HEK293 (cell line): ENCODE results near the gene ERAL1.

ENCODE experiments used
- GFI1B ChIP-seq: fragments of 450-650 bp; formaldehyde crosslinking; IDR thresholded peaks from 2 replicates; pipeline ENCODE4 v1.5.1; 2016; ENCODE audit warnings: missing biosample characterization, missing genetic modification characterization
- KLF10 ChIP-seq: fragments of 450-650 bp; IDR thresholded peaks from 2 replicates; pipeline ENCODE4 v1.5.1; 2018; ENCODE audit warnings: missing biosample characterization, mild to moderate bottlenecking, missing genetic modification characterization
- MYNN ChIP-seq: fragments of 450-650 bp; formaldehyde crosslinking; IDR thresholded peaks from 2 replicates; pipeline ENCODE4 v1.5.1; 2016; ENCODE audit warnings: missing biosample characterization, missing genetic modification characterization, borderline replicate concordance
- MZF1 ChIP-seq: fragments of 450-650 bp; formaldehyde crosslinking; IDR thresholded peaks from 2 replicates; pipeline ENCODE4 v1.5.1; 2017; ENCODE audit warnings: missing biosample characterization, missing genetic modification characterization, borderline replicate concordance
- YY1 ChIP-seq: fragments of 450-650 bp; formaldehyde crosslinking; IDR thresholded peaks from 2 replicates; pipeline ENCODE4 v1.5.1; 2018; ENCODE audit warnings: missing biosample characterization, missing genetic modification characterization
- ZBTB1 ChIP-seq: fragments of 450-650 bp; formaldehyde crosslinking; IDR thresholded peaks from 2 replicates; pipeline ENCODE4 v1.5.1; 2016; ENCODE audit warnings: missing biosample characterization, missing genetic modification characterization
- ZBTB20 ChIP-seq: fragments of 450-650 bp; formaldehyde crosslinking; IDR thresholded peaks from 2 replicates; pipeline ENCODE4 v1.5.1; 2016; ENCODE audit warnings: missing biosample characterization, missing genetic modification characterization
- ZEB2 ChIP-seq: fragments of 450-650 bp; formaldehyde crosslinking; IDR thresholded peaks from 2 replicates; pipeline ENCODE4 v1.5.1; 2016; ENCODE audit warnings: missing biosample characterization, missing genetic modification characterization
- ZFP41 ChIP-seq: fragments of 450-650 bp; formaldehyde crosslinking; IDR thresholded peaks from 2 replicates; pipeline ENCODE4 v1.5.1; 2016; ENCODE audit warnings: missing biosample characterization, missing genetic modification characterization, borderline replicate concordance
- ZNF138 ChIP-seq: fragments of 450-650 bp; formaldehyde crosslinking; IDR thresholded peaks from 2 replicates; pipeline ENCODE4 v1.5.1; 2016; ENCODE audit warnings: missing biosample characterization, missing genetic modification characterization, borderline replicate concordance
- ZNF157 ChIP-seq: fragments of 450-650 bp; formaldehyde crosslinking; IDR thresholded peaks from 2 replicates; pipeline ENCODE4 v1.5.1; 2016; ENCODE audit warnings: missing biosample characterization, missing genetic modification characterization
- ZNF223 ChIP-seq: fragments of 450-650 bp; formaldehyde crosslinking; IDR thresholded peaks from 2 replicates; pipeline ENCODE4 v1.5.1; 2016; ENCODE audit warnings: missing biosample characterization, missing genetic modification characterization
- ZNF544 ChIP-seq: fragments of 450-650 bp; formaldehyde crosslinking; IDR thresholded peaks from 2 replicates; pipeline ENCODE4 v1.5.0; 2017; ENCODE audit warnings: missing biosample characterization, missing genetic modification characterization
- ZNF548 ChIP-seq: fragments of 450-650 bp; formaldehyde crosslinking; IDR thresholded peaks from 2 replicates; pipeline ENCODE4 v1.5.1; 2016; ENCODE audit warnings: missing biosample characterization, missing genetic modification characterization
- ZNF558 ChIP-seq: fragments of 450-650 bp; formaldehyde crosslinking; IDR thresholded peaks from 2 replicates; pipeline ENCODE4 v1.5.1; 2016; ENCODE audit warnings: missing biosample characterization, missing genetic modification characterization
- ZNF585B ChIP-seq: fragments of 450-650 bp; formaldehyde crosslinking; IDR thresholded peaks from 2 replicates; pipeline ENCODE4 v1.5.1; 2016; ENCODE audit warnings: missing biosample characterization, missing genetic modification characterization
- ZNF600 ChIP-seq: fragments of 450-650 bp; formaldehyde crosslinking; IDR thresholded peaks from 2 replicates; pipeline ENCODE4 v1.5.1; 2016; ENCODE audit warnings: missing biosample characterization, missing genetic modification characterization
- ZNF629 ChIP-seq: fragments of 450-650 bp; formaldehyde crosslinking; IDR thresholded peaks from 2 replicates; pipeline ENCODE4 v1.5.1; 2017; ENCODE audit warnings: missing biosample characterization, missing genetic modification characterization
- ZNF785 ChIP-seq: fragments of 450-650 bp; formaldehyde crosslinking; IDR thresholded peaks from 2 replicates; pipeline ENCODE4 v1.5.1; 2016; ENCODE audit warnings: missing biosample characterization, missing genetic modification characterization
- ZXDB ChIP-seq: fragments of 450-650 bp; formaldehyde crosslinking; IDR thresholded peaks from 2 replicates; pipeline ENCODE4 v1.5.1; 2016; ENCODE audit warnings: missing biosample characterization, missing genetic modification characterization
- TF ChIP-seq, protein P1 (sequence below): fragments of 450-650 bp; formaldehyde crosslinking; IDR thresholded peaks from 2 replicates; pipeline ENCODE4 v1.5.1; 2016; ENCODE audit warnings: missing biosample characterization, missing genetic modification characterization, borderline replicate concordance
- TF ChIP-seq, protein P2 (sequence below): fragments of 450-650 bp; formaldehyde crosslinking; IDR thresholded peaks from 2 replicates; pipeline ENCODE4 v1.5.1; 2017; ENCODE audit warnings: missing biosample characterization, missing genetic modification characterization
- TF ChIP-seq, protein P3 (sequence below): fragments of 450-650 bp; formaldehyde crosslinking; IDR thresholded peaks from 2 replicates; pipeline ENCODE4 v1.5.1; 2017; ENCODE audit warnings: missing biosample characterization, missing genetic modification characterization
- TF ChIP-seq, protein P4 (sequence below): fragments of 450-650 bp; formaldehyde crosslinking; IDR thresholded peaks from 2 replicates; pipeline ENCODE4 v1.5.1; 2016; ENCODE audit warnings: missing biosample characterization, missing genetic modification characterization
- TF ChIP-seq, protein P5 (sequence below): fragments of 450-650 bp; formaldehyde crosslinking; IDR thresholded peaks from 2 replicates; pipeline ENCODE4 v1.5.1; 2017; ENCODE audit warnings: missing biosample characterization, mild to moderate bottlenecking, missing genetic modification characterization, moderate library complexity

ERAL1 gene

DNA sequence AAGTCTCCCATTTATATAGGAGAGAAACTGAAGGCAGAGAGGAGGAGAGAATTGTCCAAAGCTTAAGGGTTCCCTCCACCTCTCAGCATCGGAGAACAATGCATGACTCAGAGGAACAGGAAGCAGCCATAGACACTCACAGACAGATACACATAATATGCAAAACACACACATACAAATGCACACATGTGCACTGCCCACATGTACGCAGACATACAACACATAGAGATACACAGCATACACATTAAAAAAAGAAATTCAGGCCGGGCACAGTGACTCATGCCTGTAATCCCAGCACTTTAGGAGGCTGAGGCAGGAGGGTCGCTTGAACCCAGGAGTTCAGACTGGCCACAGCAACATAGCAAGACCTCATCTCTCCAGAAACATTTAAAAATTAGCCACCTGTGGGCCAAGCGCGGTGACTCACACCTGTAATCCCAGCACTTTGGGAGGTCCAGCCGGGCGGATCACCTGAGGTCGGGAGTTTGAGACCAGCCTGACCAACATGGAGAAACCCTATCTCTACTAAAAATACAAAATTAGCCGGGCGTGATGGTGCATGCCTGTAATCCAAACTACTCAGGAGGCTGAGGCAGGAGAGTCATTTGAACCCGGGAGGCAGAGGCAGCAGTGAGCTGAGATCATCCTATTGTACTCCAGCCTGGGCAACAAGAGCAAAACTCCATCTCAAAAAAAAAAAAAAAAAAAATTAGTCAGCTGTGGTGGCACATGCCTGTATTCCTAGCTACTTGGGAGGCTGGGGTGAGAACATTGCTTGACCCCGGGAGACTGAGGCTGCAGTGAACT, 11.3 kb downstream of the ERAL1 start (continued):
- TF ChIP-seq, protein P1, sequence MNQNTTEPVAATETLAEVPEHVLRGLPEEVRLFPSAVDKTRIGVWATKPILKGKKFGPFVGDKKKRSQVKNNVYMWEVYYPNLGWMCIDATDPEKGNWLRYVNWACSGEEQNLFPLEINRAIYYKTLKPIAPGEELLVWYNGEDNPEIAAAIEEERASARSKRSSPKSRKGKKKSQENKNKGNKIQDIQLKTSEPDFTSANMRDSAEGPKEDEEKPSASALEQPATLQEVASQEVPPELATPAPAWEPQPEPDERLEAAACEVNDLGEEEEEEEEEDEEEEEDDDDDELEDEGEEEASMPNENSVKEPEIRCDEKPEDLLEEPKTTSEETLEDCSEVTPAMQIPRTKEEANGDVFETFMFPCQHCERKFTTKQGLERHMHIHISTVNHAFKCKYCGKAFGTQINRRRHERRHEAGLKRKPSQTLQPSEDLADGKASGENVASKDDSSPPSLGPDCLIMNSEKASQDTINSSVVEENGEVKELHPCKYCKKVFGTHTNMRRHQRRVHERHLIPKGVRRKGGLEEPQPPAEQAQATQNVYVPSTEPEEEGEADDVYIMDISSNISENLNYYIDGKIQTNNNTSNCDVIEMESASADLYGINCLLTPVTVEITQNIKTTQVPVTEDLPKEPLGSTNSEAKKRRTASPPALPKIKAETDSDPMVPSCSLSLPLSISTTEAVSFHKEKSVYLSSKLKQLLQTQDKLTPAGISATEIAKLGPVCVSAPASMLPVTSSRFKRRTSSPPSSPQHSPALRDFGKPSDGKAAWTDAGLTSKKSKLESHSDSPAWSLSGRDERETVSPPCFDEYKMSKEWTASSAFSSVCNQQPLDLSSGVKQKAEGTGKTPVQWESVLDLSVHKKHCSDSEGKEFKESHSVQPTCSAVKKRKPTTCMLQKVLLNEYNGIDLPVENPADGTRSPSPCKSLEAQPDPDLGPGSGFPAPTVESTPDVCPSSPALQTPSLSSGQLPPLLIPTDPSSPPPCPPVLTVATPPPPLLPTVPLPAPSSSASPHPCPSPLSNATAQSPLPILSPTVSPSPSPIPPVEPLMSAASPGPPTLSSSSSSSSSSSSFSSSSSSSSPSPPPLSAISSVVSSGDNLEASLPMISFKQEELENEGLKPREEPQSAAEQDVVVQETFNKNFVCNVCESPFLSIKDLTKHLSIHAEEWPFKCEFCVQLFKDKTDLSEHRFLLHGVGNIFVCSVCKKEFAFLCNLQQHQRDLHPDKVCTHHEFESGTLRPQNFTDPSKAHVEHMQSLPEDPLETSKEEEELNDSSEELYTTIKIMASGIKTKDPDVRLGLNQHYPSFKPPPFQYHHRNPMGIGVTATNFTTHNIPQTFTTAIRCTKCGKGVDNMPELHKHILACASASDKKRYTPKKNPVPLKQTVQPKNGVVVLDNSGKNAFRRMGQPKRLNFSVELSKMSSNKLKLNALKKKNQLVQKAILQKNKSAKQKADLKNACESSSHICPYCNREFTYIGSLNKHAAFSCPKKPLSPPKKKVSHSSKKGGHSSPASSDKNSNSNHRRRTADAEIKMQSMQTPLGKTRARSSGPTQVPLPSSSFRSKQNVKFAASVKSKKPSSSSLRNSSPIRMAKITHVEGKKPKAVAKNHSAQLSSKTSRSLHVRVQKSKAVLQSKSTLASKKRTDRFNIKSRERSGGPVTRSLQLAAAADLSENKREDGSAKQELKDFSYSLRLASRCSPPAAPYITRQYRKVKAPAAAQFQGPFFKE (tag by site-specific recombination), result no peak
- TF ChIP-seq ZNF600 (tag by site-specific recombination) (peak; percentile 63; the same call in 1 of the 2 replicates), ZNF548 (no peak), GFI1B (tag by site-specific recombination) (no peak), ZNF558 (tag by site-specific recombination) (no peak), MYNN (tag by site-specific recombination) (no peak), ZNF157 (tag by site-specific recombination) (no peak), ZBTB1 (tag by site-specific recombination) (no peak), YY1 (tag by site-specific recombination) (no peak), ZNF138 (no peak), ZXDB (tag by site-specific recombination) (no peak), ZBTB20 (tag by site-specific recombination) (no peak), ZNF544 (tag by site-specific recombination) (no peak), ZEB2 (tag by site-specific recombination) (peak; percentile 51; the same call in 1 of the 2 replicates), ZNF785 (no peak), KLF10 (no peak), ZNF585B (tag by site-specific recombination) (no peak), ZNF629 (tag by site-specific recombination) (peak; percentile 61; the same call in 1 of the 2 replicates), MZF1 (tag by site-specific recombination) (no peak), ZNF223 (tag by site-specific recombination) (no peak), ZFP41 (tag by site-specific recombination) (no peak)
- TF ChIP-seq, protein P2, sequence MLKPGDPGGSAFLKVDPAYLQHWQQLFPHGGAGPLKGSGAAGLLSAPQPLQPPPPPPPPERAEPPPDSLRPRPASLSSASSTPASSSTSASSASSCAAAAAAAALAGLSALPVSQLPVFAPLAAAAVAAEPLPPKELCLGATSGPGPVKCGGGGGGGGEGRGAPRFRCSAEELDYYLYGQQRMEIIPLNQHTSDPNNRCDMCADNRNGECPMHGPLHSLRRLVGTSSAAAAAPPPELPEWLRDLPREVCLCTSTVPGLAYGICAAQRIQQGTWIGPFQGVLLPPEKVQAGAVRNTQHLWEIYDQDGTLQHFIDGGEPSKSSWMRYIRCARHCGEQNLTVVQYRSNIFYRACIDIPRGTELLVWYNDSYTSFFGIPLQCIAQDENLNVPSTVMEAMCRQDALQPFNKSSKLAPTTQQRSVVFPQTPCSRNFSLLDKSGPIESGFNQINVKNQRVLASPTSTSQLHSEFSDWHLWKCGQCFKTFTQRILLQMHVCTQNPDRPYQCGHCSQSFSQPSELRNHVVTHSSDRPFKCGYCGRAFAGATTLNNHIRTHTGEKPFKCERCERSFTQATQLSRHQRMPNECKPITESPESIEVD (tag by site-specific recombination), result no peak
- TF ChIP-seq, protein P3, sequence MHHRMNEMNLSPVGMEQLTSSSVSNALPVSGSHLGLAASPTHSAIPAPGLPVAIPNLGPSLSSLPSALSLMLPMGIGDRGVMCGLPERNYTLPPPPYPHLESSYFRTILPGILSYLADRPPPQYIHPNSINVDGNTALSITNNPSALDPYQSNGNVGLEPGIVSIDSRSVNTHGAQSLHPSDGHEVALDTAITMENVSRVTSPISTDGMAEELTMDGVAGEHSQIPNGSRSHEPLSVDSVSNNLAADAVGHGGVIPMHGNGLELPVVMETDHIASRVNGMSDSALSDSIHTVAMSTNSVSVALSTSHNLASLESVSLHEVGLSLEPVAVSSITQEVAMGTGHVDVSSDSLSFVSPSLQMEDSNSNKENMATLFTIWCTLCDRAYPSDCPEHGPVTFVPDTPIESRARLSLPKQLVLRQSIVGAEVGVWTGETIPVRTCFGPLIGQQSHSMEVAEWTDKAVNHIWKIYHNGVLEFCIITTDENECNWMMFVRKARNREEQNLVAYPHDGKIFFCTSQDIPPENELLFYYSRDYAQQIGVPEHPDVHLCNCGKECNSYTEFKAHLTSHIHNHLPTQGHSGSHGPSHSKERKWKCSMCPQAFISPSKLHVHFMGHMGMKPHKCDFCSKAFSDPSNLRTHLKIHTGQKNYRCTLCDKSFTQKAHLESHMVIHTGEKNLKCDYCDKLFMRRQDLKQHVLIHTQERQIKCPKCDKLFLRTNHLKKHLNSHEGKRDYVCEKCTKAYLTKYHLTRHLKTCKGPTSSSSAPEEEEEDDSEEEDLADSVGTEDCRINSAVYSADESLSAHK, result no peak
- TF ChIP-seq, protein P4, sequence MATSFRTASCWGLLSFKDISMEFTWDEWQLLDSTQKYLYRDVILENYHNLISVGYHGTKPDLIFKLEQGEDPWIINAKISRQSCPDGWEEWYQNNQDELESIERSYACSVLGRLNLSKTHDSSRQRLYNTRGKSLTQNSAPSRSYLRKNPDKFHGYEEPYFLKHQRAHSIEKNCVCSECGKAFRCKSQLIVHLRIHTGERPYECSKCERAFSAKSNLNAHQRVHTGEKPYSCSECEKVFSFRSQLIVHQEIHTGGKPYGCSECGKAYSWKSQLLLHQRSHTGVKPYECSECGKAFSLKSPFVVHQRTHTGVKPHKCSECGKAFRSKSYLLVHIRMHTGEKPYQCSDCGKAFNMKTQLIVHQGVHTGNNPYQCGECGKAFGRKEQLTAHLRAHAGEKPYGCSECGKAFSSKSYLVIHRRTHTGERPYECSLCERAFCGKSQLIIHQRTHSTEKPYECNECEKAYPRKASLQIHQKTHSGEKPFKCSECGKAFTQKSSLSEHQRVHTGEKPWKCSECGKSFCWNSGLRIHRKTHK (tag by site-specific recombination), result no peak
- TF ChIP-seq, protein P5, sequence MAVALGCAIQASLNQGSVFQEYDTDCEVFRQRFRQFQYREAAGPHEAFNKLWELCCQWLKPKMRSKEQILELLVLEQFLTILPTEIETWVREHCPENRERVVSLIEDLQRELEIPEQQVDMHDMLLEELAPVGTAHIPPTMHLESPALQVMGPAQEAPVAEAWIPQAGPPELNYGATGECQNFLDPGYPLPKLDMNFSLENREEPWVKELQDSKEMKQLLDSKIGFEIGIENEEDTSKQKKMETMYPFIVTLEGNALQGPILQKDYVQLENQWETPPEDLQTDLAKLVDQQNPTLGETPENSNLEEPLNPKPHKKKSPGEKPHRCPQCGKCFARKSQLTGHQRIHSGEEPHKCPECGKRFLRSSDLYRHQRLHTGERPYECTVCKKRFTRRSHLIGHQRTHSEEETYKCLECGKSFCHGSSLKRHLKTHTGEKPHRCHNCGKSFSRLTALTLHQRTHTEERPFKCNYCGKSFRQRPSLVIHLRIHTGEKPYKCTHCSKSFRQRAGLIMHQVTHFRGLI (tag by site-specific recombination), result no peak
